ENCODE data around the gene ARSB.
"Not testable (repeated sequence)": the region's sequence is repeated elsewhere in the genome, so short reads cannot be mapped to it uniquely, and the experiment has no call there.

GRCh38 chr5:78909224-78909983 is 75.7 kb downstream of the ARSB start:
- not testable (repeated sequence) for TF ChIP-seq CTCF, POLR2A, EP300, POLR2AphosphoS5 (IDR thresholded peaks at IDR 0.05)

Data from upper lobe of left lung (tissue), 4 donors.